Hepatocyte (in vitro differentiated cells): ENCODE measurements around the gene DSE.

Experiments
- CTCF ChIP-seq: fragments of 200-600 bp; sonication (generic); IDR thresholded peaks from 2 replicates; pipeline ENCODE4 v1.5.1; 2016; ENCODE audit warnings: antibody characterized with exemption, mild to moderate bottlenecking; ENCODE audit not compliant: poor library complexity
- EZH2phosphoT487 ChIP-seq: fragments of 200-600 bp; sonication (generic); IDR thresholded peaks from one replicate; pipeline ENCODE4 v1.6.1; 2018; ENCODE audit warnings: antibody characterized with exemption, mild to moderate bottlenecking, low read depth, moderate library complexity; ENCODE audit not compliant: unreplicated experiment, severe bottlenecking

DNA sequence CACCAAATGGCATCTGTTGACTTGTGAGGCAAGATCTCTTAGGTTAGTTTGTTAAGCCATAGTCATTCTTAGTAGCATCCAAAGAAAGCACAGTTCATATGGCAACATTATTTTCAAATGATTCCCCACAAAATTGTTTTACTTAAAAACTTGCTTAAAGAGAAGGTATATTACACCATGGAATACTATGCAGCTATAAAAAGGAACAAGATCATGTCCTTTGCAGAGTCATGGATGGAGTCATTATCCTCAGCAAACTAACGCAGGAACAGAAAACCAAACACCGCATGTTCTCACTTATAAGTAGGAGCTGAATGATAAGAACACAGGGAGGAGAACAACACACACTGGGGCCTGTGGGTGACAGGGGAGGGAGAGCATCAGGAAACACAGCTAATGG, 10.9 kb upstream of the DSE start:
- TF ChIP-seq CTCF (no peak), EZH2phosphoT487 (no peak)
